K562 (cell line): Measurements from ENCODE around the gene KCNV2. TPM values are rescaled to one million over a fixed set of nuclear protein-coding genes. Genes with fewer than 3 reads are reported as not detected.

Source experiments
- ATAC-seq: fragments of 200-7000 bp; cut with Tn5 transposase; 3 replicates; pipeline ENCODE4 v1.9.1; 2020; ENCODE audit warnings: moderate library complexity
- BruUV-seq: library from RNA; stranded (reverse); fragments of 400-500 nt; replicated peaks from 2 replicates; lab custom pipeline; 2021; lab: Mats Ljungman, UMichigan
- CTCF ChIA-PET: fragments of 300-600 bp; formaldehyde crosslinking; extraction: SDS; loops from one replicate; lab custom pipeline; 2021; ENCODE audit warnings: low intra/inter-chr PET ratio; lab: Yijun Ruan, JAX
- POLR2A ChIA-PET: fragments of 300-600, 350-650 bp; sonication (Branson Sonifier 250); formaldehyde crosslinking; extraction: SDS; loops from one replicate; lab custom pipeline; 2021; ENCODE audit warnings: antibody characterized with exemption, inconsistent platforms; lab: Yijun Ruan, JAX
- DNase-seq, 4 experiments: peaks; one replicate each; pipeline versions ENCODE4 v3.0.0 to v3.0.0-alpha.2; 2011 to 2018; ENCODE audit warnings: low spot score in 3 of 4, mixed read lengths in 3 of 4; ENCODE audit errors: extremely low read depth in 1 of 4
- FAIRE-seq: peaks from 2 replicates; lab custom pipeline; 2011; peaks lifted over from hg19 to GRCh38; lab: Jason Lieb, UNC
- H2AFZ ChIP-seq: 2 replicates; pipeline ENCODE4 v1.6.0; 2011; ENCODE audit warnings: low read depth, low read length, control low read depth, inconsistent platforms
- H3K27ac ChIP-seq: fragments of 200-600 bp; 3 replicates; pipeline ENCODE4 v1.8.0; 2011; ENCODE audit warnings: low read depth, mild to moderate bottlenecking, control low read depth, inconsistent platforms, low read length, moderate library complexity, mixed read lengths; ENCODE audit errors: extremely low read depth
- H3K27me3 ChIP-seq, 2 experiments: fragments of 300-600 bp in 1 of 2; 2 replicates in 1 of 2; 3 replicates in 1 of 2; pipeline versions ENCODE4 v1.6.0 to v1.8.0; 2011; ENCODE audit warnings: inconsistent platforms in 2 of 2, low read length in 2 of 2, mild to moderate bottlenecking in 1 of 2, mixed read lengths in 1 of 2, moderate library complexity in 1 of 2; ENCODE audit not compliant: control insufficient read depth in 2 of 2, insufficient read depth in 2 of 2
- H3K36me3 ChIP-seq: fragments of 300-600 bp; 3 replicates; pipeline ENCODE4 v1.8.0; 2011; ENCODE audit warnings: mild to moderate bottlenecking, low read length, inconsistent platforms; ENCODE audit not compliant: control insufficient read depth, insufficient read depth
- H3K4me1 ChIP-seq, 2 experiments: fragments of 200-600 bp in 1 of 2; replicated peaks in 1 of 2; 2 replicates in 1 of 2; 3 replicates in 1 of 2; pipeline versions ENCODE4 v1.5.1 to v1.8.0; 2011; ENCODE audit warnings: inconsistent platforms in 2 of 2, low read length in 2 of 2, mild to moderate bottlenecking in 1 of 2, mixed read lengths in 1 of 2, moderate library complexity in 1 of 2; ENCODE audit not compliant: control insufficient read depth in 2 of 2, insufficient read depth in 2 of 2
- H3K4me2 ChIP-seq: 2 replicates; pipeline ENCODE4 v1.6.1; 2011; ENCODE audit warnings: low read length, control low read depth, inconsistent platforms, mixed read lengths; ENCODE audit not compliant: insufficient read depth
- H3K4me3 ChIP-seq: fragments of 200-600 bp; sonication (generic), shearing (Covaris generic); 2 replicates; pipeline ENCODE4 v1.5.1; 2016; ENCODE audit warnings: control low read depth, inconsistent platforms
- H3K79me2 ChIP-seq: fragments of 200-600 bp; 3 replicates; pipeline ENCODE4 v1.8.0; 2011; ENCODE audit warnings: low read length, inconsistent platforms; ENCODE audit not compliant: control insufficient read depth, insufficient read depth
- H3K9ac ChIP-seq, 2 experiments: 2 replicates each; pipeline versions ENCODE4 v1.6.0 to v1.6.1; 2011; ENCODE audit warnings: low read depth in 2 of 2, low read length in 2 of 2, control low read depth in 1 of 2, inconsistent platforms in 1 of 2, mild to moderate bottlenecking in 1 of 2, mixed read lengths in 1 of 2; ENCODE audit not compliant: insufficient read depth in 1 of 2
- H3K9me1 ChIP-seq: one replicate; pipeline ENCODE4 v1.6.0; 2011; ENCODE audit warnings: inconsistent platforms, mild to moderate bottlenecking, low read length, moderate library complexity; ENCODE audit not compliant: control insufficient read depth, insufficient read depth
- H3K9me3 ChIP-seq: replicated peaks from 2 replicates; pipeline ENCODE4 v1.5.1; 2011; ENCODE audit warnings: low read depth, low read length, inconsistent platforms; ENCODE audit not compliant: control insufficient read depth, insufficient read depth
- H4K20me1 ChIP-seq: replicated peaks from 2 replicates; pipeline ENCODE4 v1.6.1; 2011; ENCODE audit warnings: low read length, inconsistent platforms, mixed read lengths; ENCODE audit not compliant: control insufficient read depth, insufficient read depth
- CHAMP1 ChIP-seq: fragments of 450-650 bp; IDR thresholded peaks from 2 replicates; pipeline ENCODE4 v1.6.1; 2016; ENCODE audit warnings: mild to moderate bottlenecking
- CHD7 ChIP-seq: fragments of 200-600 bp; sonication (generic); IDR thresholded peaks from one replicate; pipeline ENCODE4 v1.6.1; 2012; ENCODE audit warnings: mild to moderate bottlenecking, low read depth, low read length, inconsistent platforms
- ETS1 ChIP-seq: conservative IDR thresholded peaks from 2 replicates; pipeline ENCODE4 v1.6.1; 2011; ENCODE audit warnings: low read depth, mild to moderate bottlenecking, low read length; ENCODE audit not compliant: control insufficient read depth
- HMGN3 ChIP-seq: IDR thresholded peaks from 2 replicates; pipeline ENCODE4 v1.6.1; 2011; ENCODE audit warnings: borderline replicate concordance, low read depth, mild to moderate bottlenecking, mixed read lengths, low read length; ENCODE audit not compliant: insufficient read length; ENCODE audit errors: extremely low read depth
- PYGO2 ChIP-seq: fragments of 450-650 bp; IDR thresholded peaks from 2 replicates; pipeline ENCODE4 v1.6.1; 2016; ENCODE audit warnings: mild to moderate bottlenecking, missing genetic modification characterization, moderate library complexity, missing compliant biosample characterization
- ZNF584 ChIP-seq: fragments of 200-800 bp; sonication (Bioruptor generic); IDR thresholded peaks from 2 replicates; pipeline ENCODE4 v1.6.1; 2016; ENCODE audit warnings: low read depth, mild to moderate bottlenecking, missing genetic modification characterization, missing compliant biosample characterization
- WGBS: fragments of 100-300 bp; shearing (Covaris generic); methylation state at CpG from one replicate; pipeline ENCODE4 v1.1.6; 2016; ENCODE audit warnings: low coverage, mixed read lengths; ENCODE audit not compliant: insufficient coverage; ENCODE audit errors: missing lambda C conversion rate; 5-methylcytosine and 5-hydroxymethylcytosine counted together
- in situ Hi-C: fragments of 300-500 bp; cut with MboI; formaldehyde crosslinking; loops from 4 replicates; pipeline ENCODE4 v1.15.0; 2018; ENCODE audit warnings: inconsistent platforms, mixed read lengths
- intact Hi-C: fragments of 100-400 bp; cut with micrococcal nuclease; formaldehyde crosslinking; loops from 2 replicates; pipeline ENCODE4 v1.14.2; 2022
- polyA plus RNA-seq, 8 experiments: library from polyadenylated mRNA; depleted of rRNA in 4 of 8; stranded (reverse) in 5 of 8; unstranded in 3 of 8; fragments of >200 nt; fragmentation: Nextera tagmentation in 2 of 8; fragmentation: Illumina TruSeq in 1 of 8; extraction: Ambion mirVana in 2 of 8; extraction: Trizol in 1 of 8; gene quantifications; 2 replicates each; pipeline versions ENCODE4 v1.2.1 to v1.2.3, GENCODE V29; 2011 to 2014; ENCODE audit warnings: inconsistent platforms in 1 of 8, missing spikeins in 1 of 8
- total RNA-seq, 7 experiments: library from RNA; depleted of rRNA in 6 of 7; stranded (reverse); fragments of >200 nt in 6 of 7; fragmentation: Illumina TruSeq in 2 of 7; extraction: Trizol in 2 of 7; gene quantifications; 2 replicates each; pipeline versions ENCODE4 v1.2.1 to v1.2.3, GENCODE V29; 2011 to 2021; ENCODE audit warnings: low replicate concordance in 1 of 7

The KCNV2 gene
- total and polyA plus RNA-seq, 9 of the 15 experiments (the other 6 are each of a cell fraction or from before 2014, with no cell fraction given) = 0.03 TPM; not detected in 8

- intact Hi-C loops = no loop called here
- Histone ChIP-seq H3K4me2 (no peak overlapping the region), H3K9me3 (no peaks in the 10 kb centered on the region), H2AFZ (no peak overlapping the region), H3K4me1 (peaks cover 0 to 4% of the 10 kb centered on the region in 2 experiments; a peak in 2 of 5 replicates), H3K4me3 (no peak overlapping the region), H3K27me3 (no peaks in the 10 kb centered on the region), H3K9ac (no peak overlapping the region), H3K9me1 (no peaks in the 10 kb centered on the region), H3K36me3 (peaks cover 5% of the 10 kb centered on the region; the same call in 1 of the 3 replicates), H4K20me1 (no peaks in the 10 kb centered on the region), H3K27ac (no peak overlapping the region), H3K79me2 (no peaks in the 10 kb centered on the region)
- no peak for DNase-seq
- ChIA-PET POLR2A (interaction anchor here (1.1 kb wide), 1 partner anchor 14 kb away, joined by 5 read pairs; no protein-coding TSS in a partner anchor), CTCF (no interaction called here)
- no TSS peak for BruUV-seq
- FAIRE-seq = no peak
- WGBS = 54% methylated on average over 4 of the region's 4 CpGs
- no peak for ATAC-seq
- in situ Hi-C loops = no loop called here
- TF ChIP-seq HMGN3 (no peak), PYGO2 (tag) (no peak), CHD7 (no peak), CHAMP1 (no peak), ZNF584 (CRISPR knock-in tag) (no peak), ETS1 (no peak)
These were observed 15.2 kb downstream of the KCNV2 start for GRCh38 chr9:2732492-2732891.
